Stimulated activated CD4-positive, alpha-beta T cell treated with anti-CD3 and anti-CD28 coated beads, Interleukin-4, amount 100 ng/mL, for 1 hour (primary cell): Measurements from ENCODE around the gene ARHGEF4.

Experiments used
- DNase-seq: peaks from one replicate; pipeline ENCODE4 v3.0.0-alpha.2; 2020

The ARHGEF4 gene

DNA sequence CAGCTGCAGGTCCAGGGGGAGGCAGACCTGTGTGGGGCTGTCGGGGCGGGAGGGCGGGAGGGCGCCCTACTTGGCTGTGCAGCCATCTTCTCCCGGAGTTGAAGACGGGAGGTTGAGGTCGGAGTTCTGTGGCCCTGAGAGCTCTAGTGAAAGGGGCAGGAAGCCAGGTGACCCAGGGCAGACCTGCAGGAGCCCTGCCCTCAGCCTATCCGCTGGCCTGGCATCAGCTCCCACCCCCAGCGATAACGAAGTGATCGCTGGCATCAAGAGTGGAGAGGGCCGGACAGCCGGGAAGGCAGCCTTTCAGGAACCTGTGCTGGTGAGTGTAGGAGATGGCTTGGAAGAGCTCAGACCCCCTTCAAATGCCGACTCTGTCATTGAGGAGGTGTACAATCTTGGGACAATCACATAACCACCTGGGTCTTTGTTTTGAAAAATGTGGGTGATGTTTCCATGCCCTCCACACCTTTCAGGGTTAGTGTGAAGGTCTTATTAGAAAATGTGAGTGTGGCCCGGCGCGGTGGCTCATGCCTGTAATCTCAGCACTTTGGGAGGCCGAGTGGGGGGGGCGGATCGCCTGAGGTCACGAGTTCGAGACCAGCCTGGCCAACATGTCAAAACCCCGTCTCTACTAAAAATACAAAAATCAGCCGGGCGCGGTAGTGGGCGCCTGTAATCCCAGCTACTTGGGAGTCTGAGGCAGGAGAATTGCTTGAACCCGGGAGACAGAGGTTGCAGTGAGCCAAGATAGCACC, 1.3 kb downstream of the ARHGEF4 start:
- DNase-seq, result no peak

DNA sequence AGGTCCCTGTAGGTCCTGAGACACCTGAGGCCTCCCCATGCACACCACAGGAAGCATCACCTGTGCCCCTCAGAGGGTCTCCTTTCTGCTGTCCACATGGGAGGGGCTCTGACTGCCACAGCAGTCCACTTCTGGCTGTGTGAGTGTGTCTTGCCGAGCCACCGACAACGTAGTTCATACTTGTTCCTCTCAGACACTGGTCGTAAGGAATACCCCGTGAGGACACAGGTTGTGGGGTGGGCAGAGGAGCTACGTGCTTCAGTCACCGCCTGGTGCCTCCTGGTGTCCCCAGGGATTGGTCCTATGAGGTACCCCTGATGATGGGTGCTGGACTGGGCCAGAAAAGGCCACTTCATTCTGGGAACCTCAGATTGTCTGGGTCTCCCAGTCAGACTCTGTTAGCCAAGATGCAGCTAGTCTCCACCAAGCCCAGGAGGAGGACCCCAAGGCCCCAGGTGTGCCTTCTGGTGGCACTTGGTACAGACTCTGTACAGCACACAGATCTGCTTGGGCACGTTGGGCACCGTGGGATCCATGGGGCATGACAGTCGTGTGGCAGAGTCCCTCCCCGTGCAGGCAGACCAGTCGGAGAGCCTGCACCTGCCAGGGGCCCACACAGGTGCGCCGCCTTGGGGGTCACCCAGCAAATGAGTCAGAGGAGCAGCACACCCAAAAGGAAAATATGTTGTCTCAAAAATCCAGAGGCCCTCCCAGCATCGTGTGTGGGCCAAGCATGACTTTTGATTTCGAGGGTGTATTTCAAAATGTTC, 2.5 kb downstream of the ARHGEF4 start:
- no peak for DNase-seq

DNA sequence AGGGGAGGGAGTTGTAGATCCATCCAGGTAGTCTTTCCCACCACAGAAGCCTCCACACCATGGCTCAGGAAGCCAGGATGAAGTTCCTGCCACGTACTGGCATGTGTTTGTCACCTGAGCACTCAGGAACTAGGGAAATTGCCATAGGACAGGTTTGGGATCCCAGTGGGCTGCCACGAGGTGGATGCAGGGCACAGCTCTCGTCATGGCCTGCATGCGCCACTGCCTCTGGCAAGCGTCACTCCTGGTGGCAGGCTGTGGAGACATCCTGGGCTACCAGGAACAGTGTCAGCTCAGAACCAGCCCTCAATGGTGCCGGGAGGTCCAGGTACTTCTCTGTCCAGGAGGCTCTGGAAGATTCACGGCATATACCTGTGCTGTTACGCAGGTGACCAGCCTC, 3.8 kb downstream of the ARHGEF4 start:
- DNase-seq, result no peak

DNA sequence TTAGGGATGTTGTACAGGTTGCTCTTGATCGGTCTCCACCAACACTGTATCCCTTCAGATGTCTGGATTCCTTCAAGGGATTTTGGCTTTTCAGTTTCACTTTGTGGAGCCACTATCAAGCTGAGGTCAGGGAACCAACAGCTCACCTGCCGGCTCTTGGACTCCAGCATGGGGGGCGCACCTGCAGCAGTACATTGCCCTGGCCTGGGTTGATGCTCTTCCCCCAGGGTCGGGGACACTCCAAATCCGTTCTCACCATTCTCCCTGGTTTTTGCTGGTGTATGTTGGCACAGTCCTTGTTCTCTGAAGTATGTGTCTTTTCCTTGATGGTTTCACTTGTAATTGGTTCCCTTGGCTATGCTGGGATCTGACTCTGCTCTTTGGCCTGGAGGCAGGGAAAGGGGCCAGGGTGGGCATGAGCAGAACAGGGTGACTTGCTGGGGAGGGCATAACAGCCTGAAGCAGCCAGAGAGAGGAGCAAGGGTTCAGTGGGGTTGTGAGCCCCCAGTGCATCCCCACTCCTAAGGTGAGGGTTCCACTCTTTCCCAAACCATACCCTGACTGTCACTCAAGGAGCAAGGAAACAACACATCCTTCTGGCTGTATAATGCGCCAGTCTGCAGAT, 5.1 kb downstream of the ARHGEF4 start:
- DNase-seq, result no peak

DNA sequence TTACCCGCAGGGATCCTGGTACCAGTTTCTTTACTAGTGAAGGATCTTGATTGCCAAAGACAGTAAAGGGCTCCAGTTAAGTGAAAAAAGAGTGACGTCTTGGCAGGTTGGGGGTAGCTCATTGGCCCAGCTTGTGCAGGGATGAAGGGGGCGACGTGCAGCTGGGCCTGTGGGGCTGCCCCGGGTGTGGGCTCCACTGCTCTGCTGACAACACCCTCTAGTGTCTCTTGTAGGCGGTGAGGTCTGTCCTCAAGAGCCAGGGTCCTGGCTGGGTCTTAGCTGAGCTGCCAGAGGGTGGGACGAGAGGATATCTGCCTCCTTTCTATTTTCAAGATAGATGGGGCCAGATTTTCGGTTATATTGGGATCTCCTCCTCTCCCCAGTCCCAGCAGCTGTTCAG, 6.1 kb downstream of the ARHGEF4 start:
- no peak for DNase-seq

DNA sequence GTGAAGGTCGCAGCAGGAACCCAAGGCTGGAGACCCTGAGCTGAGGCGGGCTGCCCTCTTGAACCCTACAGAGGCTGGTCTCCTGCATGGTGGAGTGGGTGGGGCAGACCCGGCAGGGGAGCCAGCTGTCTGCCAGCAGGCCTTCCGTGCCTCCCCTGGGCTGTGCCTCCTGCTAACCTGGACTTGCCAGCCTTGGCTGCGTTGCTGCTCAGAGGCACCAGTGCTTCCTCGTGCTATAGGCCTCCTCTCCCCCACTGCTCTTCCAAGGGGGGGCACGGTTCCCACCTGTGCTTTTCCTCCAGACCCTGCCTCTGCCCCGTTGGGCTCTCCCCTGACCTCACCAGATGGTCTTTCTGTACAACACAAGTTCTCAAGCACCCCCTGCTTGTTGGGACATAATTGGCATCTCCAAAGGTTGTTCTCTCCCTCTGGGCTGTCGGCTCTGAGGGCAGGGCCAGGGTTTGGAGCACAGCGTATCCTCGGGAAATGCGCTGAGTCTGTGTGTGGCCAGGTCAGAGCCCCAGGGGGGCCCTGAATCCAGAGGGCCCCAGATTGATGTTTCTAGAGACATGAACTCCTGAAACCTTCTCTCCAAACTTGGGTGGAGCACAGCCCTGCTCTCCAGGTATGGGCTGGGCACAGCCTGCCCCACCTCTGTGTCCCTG, 6.7 kb downstream of the ARHGEF4 start:
- no peak for DNase-seq

DNA sequence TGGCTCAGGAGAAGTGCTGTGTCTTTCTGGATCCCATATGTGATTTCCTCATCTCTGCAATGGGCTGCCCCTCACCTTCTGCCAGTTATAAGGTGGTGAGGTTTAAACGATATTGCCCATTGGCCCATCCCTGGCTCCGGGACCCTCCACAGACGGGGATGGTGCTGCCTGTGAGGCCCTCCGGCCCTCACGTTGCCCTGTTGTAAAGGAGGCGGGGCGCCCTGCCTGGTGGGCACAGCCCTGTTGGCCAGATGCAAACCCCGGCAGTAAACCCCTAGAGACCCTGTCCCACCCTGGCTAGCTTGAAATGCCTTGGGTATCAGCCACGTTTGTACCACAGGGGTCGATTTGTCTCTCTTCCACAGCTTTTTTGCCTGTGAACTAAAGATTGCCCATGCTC, 7.4 kb downstream of the ARHGEF4 start:
- no peak for DNase-seq

DNA sequence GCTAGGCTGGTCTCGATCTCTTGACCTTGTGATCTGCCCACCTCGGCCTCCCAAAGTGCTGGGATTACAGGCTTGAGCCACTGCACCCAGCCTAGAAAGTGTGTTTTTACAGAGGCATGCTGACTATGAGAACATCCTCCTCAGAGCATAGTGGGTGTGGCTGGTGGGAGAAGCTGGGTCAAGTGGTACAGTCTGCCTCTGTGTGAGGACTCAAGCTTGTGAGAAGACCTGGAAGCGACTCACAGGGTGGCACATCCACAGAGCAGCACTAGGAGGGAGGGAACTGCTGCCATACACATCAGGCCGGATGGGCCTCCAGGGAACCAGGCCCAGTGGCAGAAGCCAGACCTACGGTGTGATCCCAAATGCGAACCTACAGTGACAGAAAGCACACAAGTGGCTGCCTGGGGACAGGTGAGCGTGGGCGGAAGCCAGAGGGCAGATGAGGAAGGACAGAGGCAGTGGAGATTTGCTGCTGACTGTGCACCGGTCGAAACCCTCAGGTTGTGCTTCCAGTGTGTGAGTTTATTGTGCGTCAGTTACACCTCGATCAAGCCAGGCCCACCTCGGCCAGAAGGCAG, 8.9 kb downstream of the ARHGEF4 start:
- DNase-seq, result no peak

DNA sequence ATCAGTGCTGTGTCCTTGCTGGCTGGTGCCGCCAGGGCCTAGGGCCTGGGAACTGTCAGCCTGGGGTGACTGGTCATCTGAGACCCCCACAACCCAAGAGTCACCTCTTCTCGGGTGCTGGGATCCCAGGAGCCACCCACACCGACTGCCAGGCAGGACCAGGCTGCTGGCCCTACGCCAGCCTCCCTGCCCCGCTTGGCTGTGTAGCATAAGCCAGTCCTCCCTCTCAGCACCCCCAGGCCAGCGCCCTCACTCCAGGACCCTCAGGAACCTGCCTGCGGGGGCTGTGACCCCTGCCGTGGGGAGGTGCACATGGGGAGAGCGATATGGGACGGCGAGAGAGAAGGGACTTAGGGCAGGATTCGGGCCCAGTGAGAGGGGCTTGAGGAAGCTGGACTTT, 9.5 kb downstream of the ARHGEF4 start:
- DNase-seq, result no peak

DNA sequence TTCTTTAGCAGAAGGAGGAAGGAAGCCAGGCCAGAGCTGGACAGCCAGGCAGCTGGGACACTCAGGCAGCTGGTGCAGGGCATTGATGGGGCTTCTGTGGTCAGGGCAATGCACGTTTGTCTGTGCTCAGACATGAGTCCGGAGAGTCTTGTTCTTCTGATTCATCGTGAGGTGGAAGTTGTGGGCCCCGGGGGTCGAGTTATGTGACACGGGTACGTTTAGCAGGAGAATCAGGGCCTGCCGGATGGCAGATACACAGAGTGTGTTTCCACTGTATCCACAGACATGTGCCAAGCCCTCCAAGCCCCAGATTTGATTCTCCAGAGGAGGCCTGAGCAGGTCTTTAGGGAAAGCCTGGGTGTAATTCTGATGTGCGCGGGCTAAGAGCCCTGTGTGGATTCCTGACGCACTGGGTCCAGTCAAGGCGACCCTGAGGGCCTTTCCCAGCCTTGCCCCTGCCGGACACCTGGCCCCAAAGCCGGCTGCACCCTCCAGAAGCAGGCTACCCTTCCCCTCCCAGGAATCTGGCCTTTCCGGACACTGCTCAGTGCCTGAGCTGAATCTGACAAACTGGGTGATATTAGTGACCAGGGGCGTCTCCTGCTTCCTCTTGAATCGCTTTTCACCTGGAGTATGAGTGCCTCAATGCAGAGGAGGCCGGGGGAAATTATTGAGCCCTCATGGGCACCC, 10.1 kb downstream of the ARHGEF4 start:
- DNase-seq, result no peak

DNA sequence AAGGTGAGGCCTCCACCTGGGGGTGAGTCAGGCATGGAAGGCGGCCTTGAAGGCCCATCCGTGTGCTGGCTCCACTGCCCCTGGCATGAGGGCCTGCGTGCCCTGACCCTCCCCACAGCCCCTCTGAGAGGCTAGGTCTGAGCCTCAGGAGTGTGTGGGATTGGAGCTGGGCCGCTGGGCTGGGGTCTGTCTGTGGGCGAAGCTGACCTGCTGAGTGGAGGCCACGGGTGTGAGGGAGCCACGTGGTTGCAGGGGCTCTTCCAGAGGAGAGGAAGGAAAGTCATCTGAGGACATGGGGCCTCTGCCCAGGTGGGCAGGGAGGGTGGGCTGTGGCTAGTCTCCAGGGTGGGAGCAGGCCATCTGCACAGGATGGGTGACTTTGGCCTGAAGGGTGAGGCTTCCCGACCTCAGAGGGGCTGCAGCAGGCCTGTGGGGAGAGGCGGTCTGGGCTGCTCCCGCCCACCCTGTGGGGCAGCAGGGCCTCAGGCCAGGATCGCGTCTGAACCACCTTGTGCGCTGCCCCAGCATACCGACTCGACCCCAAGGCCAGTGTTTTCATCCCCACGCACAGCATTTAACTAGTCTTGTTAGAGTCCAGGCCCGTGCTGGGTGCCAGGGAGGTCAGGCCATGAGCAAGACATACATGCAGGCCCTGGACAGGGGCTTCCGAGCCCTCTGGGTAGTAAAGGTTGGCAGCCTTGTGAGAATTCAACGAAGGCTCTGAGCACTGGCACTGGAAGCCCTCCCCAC, 11.2 kb downstream of the ARHGEF4 start:
- DNase-seq, result no peak

DNA sequence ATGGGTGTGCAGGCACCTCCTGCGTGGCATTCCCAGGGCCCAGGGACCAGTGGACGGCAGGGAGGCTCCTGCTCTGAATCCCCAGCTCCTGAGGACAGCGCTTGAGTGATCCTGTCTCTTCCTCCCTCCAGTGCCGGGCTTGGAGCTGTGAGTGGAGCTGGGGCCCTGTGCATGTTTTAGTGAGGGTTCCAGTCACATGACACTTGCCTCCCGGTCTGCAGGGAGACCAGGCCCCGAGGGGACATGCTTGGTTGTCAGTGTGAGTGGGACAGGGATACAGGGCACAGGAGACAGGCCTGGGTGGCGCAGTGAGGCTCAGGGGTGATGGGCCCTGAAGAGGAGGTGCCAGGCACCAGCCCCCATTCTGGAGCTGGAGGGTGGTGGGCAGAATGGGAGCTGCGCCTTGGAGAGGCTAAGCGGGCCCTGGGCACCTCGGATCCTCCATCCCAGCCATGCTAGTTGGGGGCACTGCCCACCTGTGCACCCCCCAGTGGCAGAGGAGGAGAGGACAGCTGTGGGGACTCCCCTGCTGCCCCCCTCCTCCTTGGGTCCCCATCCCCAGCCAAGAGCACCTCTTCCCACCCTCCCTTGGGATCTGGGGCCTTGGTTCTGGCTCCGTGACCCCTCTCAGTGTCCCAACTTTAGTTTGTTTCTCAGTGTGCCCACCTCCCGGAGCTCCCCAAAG, 12.0 kb downstream of the ARHGEF4 start:
- DNase-seq, result no peak

DNA sequence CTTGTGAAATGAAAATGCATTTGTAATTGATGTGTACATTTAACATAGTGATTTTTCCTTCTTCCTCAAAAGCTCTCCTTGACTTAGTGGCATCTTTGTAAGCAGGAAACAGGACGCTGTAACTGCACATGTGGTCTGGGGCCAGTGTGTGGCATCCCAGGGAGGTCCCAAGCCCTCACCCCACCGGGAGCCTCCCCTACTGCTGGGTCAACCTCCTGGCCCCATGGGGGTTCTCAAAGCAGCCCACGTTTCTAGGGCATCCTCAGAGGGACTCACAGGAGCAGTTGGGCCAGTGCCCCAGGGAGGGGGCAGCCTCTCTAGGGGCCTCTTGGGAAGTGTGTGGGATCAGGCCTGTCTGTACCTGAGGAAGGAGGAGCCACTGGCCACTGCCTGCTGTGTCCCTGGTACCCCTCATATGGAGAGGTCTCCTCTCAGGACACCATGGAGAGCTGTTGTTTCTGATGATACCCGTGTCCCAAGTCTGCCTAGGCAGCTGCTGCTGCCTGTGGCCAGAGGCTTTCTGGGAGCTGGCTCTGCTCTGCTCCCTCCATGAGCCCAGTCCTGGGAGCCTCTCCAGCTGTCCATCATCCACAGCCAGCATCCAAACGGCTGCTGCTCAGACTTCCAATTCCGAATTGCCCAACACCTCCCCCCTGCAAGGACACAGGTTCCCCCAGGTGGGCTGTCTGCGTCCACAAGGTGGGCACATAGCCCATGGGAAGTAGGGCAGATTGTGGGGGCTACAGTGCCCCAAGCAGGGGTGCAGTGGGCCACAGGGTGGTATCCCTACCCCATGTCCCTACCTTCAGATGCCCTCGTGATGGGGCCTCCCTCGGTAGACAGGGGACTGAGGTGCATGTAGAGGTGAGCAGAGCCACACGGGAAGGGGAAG, 13.4 kb downstream of the ARHGEF4 start:
- DNase-seq, result no peak

DNA sequence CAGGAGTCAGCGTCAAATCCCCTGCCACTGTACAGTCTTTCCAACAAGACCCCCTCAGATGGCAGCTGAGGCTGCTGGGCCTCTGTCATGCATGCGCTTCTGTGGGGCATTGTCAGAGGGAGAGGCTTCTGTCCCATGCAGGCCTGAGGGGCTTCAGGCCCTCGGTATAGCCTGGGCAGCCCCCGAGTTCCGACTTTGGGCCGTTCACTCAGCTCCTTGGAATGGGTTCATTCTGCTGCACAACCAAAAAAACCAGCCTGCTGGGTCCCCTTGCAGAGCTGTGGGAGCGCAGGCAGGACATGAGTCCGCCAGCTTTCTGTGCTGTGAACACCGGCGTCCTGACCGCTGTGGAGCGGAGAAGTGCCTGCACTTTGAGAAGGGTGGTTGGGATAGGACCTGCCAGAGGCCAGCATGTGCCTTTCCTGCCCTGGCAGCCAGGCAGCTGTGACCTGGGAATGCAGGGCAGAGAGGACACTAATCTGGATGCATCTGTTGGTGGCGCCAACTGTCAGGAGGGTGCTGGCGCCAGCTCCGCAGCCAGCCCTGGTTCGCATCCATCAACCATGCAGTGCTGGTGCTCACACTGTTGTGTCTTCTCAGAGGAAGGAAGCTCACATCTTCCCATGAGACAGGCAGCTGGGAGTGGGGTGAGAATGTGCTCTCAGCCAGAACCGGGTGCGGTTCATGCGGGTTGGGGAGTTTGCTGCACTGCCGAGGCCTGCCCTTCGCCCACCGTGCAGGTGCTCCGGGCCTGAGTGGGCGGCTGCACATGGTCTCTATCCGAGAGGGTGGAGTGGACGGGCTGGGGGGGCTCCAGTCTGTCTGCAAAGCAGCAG, 14.3 kb downstream of the ARHGEF4 start:
- no peak for DNase-seq

DNA sequence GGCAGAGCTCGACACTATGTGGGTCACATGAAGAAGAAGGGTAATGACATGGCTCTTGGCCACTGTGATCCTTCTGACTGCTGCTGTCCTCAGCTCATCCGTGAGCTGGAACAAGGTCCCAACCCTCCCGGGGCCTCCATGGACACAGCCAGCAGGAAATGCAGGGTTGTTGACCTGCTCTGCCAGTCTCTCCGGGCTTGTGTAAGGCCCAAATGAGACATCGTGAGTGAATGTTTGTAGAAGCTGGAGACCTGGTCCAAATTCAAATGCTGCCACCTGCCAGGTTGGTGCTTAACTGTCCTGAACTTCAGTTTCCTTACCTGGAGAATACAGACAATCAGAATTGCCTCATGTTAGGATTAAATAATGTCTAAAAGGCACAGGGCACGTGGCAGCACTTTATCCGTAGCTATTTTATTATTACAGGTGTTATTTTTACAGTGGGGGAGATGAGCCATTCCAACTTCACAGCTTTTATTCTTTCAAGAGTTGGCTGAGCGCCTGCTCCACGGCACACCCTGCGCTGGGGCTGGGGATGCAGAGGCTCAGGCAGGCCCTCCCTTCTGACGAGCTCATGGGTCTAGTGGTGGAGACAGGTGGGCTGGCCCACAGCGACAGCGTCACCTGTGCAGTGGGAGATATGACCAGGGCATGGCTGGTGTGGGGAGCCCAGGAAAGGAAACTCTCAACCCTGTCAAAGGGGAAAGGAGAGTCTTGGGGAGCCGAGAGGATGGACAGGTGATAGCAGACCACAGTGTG, 15.1 kb downstream of the ARHGEF4 start:
- DNase-seq, result no peak

DNA sequence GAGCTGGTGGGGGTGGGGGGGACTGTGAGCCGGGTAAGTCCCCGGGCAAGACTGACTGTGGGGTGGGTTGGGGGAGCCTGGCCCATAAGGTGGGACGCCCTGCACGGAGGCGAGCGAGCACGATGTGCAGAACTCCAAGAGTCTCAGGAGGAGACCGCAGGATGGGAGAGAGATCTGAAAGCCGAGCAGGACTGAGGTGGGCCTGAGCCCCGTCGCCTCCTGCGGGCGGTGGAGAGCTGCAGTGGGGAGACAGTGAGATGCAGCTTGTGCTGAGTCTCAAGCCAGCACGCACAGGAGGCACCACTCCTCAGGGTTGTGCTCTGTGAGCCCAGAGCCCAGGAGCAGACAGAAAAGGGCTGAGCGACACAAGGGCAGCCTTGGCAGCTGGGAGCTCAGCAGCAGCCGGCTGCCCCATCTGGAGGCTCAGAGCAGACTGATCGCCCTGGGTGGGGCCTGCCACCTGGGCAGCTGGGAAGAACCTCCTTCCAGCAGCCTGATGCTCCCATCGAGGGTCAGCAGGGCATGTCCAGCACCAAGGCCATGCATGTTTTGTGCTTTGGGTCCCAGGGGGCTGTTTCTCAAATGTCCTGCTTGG, 15.9 kb downstream of the ARHGEF4 start:
- no peak for DNase-seq

DNA sequence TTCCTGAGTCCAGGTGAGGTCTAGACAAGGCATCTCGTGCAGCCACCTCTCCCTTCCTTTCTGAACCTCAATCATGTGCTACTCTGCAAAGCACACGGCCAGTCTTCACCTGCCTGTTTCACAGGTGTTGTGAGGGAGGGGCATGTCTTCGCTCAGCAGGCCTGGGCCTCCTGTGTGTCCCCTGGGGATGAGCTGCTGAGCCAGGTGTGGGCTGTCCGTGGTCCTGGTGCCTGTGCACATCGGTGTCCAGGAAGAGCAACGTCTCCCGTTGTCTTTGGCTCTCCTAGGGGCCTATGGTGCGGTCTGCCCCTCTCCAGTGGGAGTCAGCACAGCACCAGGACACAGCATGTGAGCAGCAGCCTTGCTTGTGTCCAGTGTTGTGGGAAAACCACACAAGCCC, 16.7 kb downstream of the ARHGEF4 start:
- DNase-seq, result no peak

DNA sequence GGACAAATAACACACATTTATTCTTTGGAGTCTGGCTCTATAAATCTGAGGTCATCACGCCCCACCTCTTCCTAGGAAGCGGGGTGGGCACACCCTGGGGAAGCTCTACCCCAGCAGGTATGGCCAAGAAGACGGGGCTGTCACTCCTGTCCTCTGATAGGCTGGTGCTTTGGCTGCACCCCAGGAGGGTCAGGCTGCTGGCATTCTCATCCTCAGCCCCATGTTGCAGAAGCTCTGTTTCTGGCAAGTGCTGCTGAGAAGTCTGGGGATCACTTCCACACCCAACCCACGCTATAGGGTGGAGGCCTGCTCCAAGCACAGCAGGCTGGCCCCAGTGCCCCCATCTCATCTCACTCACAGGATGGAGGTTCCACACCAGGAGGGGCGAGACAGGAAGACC, 17.6 kb downstream of the ARHGEF4 start:
- DNase-seq, result no peak
